HL-60 (cell line): ENCODE results near the gene TUBGCP6.

Source experiments
- DNase-seq, 2 experiments: peaks; one replicate each; pipeline ENCODE4 v3.0.0-alpha.2; 2010 to 2020; ENCODE audit warnings: low read depth in 1 of 2, low spot score in 1 of 2
- H3K27ac ChIP-seq: fragments of 250-450 bp; sonication (Bioruptor Pico); replicated peaks from 2 replicates; pipeline ENCODE4 v1.5.1; 2020; ENCODE audit warnings: mild to moderate bottlenecking, moderate library complexity
- H3K27me3 ChIP-seq: fragments of 250-450 bp; sonication (Bioruptor Pico); 2 replicates; pipeline ENCODE4 v1.5.1; 2021; ENCODE audit warnings: mild to moderate bottlenecking, moderate library complexity; ENCODE audit not compliant: insufficient read depth, poor library complexity, severe bottlenecking
- H3K4me3 ChIP-seq: replicated peaks from 2 replicates; pipeline ENCODE4 v1.5.1; 2011; ENCODE audit warnings: mild to moderate bottlenecking, control low read depth, low read length; ENCODE audit not compliant: insufficient read depth
- CTCF ChIP-seq: IDR thresholded peaks from one replicate; pipeline ENCODE4 v1.5.1; 2011; ENCODE audit warnings: low read length, control low read depth, inconsistent platforms; ENCODE audit not compliant: insufficient read depth
- GABPA ChIP-seq: IDR thresholded peaks from 2 replicates; pipeline ENCODE4 v1.6.1; 2012; ENCODE audit warnings: low read depth
- POLR2AphosphoS5 ChIP-seq: IDR thresholded peaks from 2 replicates; pipeline ENCODE4 v1.6.1; 2012; ENCODE audit warnings: low read depth
- REST ChIP-seq: IDR thresholded peaks from 2 replicates; pipeline ENCODE4 v1.6.1; 2012; ENCODE audit warnings: low read depth; ENCODE audit not compliant: insufficient replicate concordance
- SPI1 ChIP-seq: IDR thresholded peaks from 2 replicates; pipeline ENCODE4 v1.6.1; 2012; ENCODE audit warnings: low read depth, mild to moderate bottlenecking, borderline replicate concordance

The TUBGCP6 gene

GRCh38 chr22:50178471-50178864, 66.4 kb downstream of the TUBGCP6 start:
- Histone ChIP-seq H3K27ac (no peak overlapping the region), H3K27me3 (no peaks in the 10 kb centered on the region), H3K4me3 (no peak overlapping the region)
- TF ChIP-seq REST (no peak), CTCF (no peak), SPI1 (no peak), GABPA (no peak), POLR2AphosphoS5 (no peak)
- no peak for DNase-seq

- Histone ChIP-seq H3K4me3 (no peak overlapping the region), H3K27ac (no peak overlapping the region), H3K27me3 (no peaks in the 10 kb centered on the region)
- TF ChIP-seq GABPA (no peak), SPI1 (no peak), POLR2AphosphoS5 (no peak), REST (no peak), CTCF (no peak)
- DNase-seq = no peak
Observed at GRCh38 chr22:50177537-50178470, 67.0 kb downstream of the TUBGCP6 start.

GRCh38 chr22:50176850-50177536, 67.8 kb downstream of the TUBGCP6 start:
- Histone ChIP-seq H3K27ac (no peak overlapping the region), H3K27me3 (no peaks in the 10 kb centered on the region), H3K4me3 (no peak overlapping the region)
- TF ChIP-seq REST (no peak), CTCF (no peak), POLR2AphosphoS5 (no peak), GABPA (no peak), SPI1 (no peak)
- no peak for DNase-seq
